CD4-positive, alpha-beta T cell treated with Interleukin-2 at 100 ng/mL for 4 hours (primary cell): ENCODE data around the gene MYL4.

ENCODE experiments used
- DNase-seq: peaks from one replicate; pipeline ENCODE4 v3.0.0-alpha.2; 2020; ENCODE audit warnings: low spot score

MYL4 gene

DNA sequence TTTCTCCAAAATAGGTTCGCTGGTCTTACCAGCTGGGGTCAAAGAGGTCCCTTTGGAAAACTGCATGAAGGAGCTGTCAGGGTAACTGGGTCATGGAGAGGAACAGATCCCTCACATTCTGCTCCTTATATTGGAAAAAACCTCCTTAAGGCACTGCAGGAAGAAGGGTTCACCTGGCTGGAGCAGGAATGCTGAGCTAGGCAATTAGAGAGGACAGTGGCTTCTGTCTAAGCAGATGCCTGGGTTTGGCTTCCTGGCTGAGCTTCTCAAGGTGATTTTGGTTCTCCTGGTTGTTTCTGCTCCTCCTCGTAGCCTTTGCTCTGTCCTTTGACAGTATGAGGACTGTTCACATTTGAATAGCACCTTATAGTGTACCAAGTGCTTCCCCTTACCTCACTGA lies 64.1 kb downstream of the MYL4 start:
- no peak for DNase-seq
